Germinal center (tissue), 1 donor: Measurements from ENCODE around the gene SCART1.
"Not testable (repeated sequence)": the region's sequence is repeated elsewhere in the genome, so short reads cannot be mapped to it uniquely, and the experiment has no call there.

Experiments
- DNase-seq: peaks from one replicate; pipeline ENCODE4 v3.0.0; 2012; ENCODE audit warnings: mixed read lengths, low spot score

SCART1 gene

DNA sequence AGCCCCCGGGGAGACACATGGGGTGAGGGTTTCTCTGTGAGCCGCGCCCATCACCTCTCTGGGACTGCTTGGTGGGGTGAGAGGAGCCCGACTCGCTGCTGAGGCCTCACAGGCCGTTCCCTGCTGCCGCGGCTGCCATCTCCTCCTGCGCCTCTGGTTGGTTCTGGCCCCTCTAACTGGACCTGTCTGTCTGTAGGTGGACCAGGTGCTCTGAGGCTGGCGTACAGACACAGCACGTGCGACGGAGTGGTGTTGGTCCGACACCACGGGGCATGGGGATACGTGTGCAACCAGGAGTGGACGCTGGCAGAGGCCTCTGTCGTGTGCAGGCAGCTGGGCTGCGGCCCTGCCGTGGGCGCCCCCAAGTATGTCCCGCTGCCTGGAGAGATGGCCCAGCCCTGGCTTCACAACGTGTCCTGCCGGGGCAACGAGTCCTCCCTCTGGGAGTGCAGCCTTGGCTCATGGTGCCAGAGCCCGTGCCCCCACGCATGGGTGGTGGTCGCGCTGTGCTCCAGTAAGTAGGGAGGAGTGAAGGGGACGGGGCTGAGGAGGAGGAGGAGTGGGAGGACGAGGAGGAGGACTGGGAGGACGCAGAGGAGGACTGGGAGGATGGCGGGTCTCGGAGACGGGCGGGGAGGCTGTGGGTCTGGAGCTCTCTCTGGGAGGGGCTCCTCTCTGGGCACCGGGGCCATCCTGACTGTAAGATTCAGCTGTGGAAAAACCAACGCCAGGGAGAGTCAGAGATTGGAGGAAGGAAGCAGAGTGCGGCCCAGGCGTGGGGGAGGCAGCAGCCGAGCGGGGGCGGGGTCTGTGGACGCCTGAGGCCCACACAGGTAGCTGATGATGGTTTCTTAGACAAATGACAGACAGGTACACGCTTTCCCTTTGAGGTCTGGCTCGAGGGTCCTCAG is 2.6 kb downstream of the SCART1 start:
- DNase-seq, result no peak

DNA sequence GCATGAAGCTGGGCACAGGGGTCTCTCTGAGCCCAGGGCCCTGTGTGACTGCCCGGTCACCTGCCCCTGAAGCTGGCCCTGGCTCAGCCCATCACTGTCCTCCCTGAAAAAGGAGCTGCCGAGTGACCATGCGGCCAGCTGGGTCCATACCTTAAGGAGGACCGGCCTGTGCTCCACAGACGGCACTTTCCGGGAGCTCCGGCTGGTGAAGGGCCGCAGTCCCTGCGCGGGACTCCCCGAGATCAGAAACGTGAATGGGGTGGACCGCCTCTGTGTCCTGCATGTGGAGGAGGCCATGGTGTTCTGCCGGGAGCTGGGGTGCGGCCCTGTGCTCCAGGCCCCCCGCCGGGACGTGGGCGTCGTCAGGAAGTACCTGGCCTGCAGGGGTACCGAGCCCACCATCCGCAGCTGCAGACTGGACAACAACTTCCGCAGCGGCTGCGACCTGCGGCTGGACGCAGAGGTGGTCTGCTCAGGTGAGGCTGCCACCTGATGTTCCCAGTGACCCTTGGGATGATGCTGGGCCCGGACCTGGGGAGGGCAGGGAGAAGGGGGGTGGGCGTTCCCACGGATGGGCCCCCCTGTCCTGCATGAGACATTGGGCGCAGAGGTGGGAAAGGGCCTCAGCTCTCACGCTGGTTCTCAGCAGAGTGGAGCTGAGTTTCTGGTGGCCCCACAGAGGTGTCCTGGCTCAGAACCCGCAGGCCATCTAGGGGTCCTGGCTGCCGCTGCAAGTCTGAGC is 3.5 kb downstream of the SCART1 start:
- DNase-seq, result no peak

DNA sequence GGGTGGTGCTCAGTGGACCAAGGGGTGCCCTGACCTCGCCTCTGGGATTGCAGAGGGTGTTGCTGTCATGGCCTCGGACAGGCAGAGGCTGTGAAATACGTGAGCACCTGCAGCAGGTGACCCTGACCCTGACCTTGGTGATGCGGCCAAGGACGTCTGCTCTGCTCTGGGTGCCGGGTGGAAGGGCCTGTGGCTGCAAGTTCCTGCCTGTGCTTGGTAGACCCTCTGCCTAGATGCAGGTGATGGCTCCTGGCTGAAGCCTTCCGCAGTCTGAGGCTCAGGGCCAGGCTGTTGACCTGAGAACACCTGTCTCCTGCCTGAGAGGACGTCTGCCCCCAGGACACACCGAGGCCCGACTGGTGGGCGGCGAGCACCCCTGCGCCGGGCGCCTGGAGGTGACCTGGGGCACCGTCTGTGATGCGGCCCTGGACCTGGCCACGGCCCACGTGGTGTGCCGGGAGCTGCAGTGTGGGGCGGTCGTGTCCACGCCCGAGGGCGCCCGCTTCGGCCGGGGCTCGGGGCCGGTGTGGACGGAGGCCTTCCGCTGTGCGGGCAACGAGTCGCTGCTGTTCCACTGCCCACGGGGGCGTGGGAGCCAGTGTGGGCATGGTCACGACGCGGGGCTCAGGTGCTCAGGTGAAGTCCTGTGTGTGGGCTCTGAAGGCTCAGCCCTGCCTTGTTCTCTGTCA is 4.4 kb downstream of the SCART1 start:
- DNase-seq, result no peak

DNA sequence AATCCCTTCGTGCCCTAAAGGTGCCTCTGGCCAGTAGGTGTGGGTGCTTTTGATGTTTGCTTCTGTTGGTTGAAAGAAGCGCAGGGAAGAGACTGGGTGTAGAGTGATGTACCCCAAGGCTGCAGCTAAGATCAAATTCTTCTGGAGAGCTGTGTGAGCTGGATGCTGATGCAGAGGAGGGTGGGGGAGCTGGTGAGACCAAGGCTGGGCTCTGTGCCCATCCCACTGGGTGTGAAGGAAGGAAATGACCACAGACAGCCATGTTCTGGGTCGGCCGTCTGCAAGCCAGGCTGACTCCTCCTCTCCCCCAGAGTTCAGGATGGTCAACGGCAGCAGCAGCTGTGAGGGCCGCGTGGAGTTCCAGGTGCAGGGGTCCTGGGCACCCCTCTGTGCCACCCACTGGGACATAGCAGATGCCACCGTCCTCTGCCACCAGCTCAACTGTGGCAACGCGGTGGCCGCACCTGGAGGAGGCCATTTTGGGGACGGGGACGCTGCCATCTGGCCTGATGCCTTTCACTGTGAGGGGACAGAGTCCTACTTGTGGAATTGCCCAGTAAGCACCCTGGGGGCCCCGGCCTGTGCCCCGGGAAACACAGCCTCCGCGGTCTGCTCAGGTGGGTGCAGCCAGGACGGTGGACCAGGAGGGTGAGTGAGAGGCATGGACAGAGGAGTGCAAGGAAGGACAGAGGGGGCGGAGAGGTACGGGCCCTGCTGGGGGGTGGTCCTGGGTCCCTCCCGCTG is 5.1 kb downstream of the SCART1 start:
- DNase-seq, result no peak

DNA sequence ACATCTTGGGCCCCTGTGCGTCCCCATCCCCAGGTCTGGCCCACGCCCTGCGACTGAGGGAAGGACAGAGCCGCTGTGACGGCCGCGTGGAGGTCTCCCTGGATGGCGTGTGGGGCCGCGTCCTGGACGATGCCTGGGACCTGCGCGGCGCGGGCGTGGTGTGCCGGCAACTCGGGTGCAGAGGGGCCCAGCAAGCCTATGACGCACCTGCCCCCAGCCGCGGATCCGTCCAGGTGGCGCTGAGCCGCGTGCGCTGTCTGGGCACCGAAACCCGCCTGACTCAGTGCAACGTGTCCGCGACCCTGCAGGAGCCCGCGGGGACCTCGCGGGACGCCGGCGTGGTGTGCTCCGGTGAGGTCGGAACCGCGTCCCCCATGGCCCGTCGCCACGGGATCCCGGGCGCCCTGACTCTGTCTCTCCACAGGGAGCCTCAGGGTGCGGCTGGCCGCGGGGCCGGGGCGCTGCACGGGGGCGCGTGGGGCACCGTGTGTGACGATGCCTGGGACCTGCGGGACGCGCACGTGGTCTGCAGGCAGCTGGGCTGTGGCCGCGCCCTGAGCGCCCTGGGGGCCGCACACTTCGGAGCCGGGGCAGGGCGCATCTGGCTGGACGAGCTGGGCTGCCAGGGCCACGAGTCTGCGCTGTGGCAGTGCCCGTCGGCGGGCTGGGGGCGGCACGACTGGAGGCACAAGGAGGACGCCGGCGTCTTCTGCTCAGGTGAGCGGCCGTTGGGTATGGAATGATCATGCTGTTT is 5.9 kb downstream of the SCART1 start:
- no peak for DNase-seq

DNA sequence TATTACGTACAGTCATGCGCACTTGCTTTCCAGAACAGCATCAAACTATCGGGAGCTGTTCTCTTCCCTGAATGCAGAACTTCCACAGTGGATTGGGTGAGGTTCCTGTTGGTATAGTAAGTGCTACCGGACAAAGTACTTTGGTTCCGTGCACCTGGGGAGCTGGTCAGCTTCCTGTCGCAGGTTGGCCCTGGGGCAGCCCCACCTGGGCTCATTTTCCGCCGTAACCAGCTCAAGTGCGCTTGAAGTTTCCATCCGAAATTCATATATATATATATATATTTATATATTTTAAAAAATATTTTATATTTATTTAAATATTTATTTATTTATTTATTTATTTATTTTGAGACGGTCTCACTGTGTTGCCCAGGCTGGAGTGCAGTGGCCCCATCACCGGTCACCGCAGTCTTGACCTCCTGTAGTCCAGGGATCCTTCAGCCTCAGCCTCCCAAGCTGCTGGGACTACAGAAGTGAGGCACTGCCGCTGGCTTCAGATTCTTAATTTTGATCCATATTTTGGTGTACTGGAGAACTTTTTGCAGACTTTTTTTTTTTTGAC is 6.5 kb downstream of the SCART1 start:
- DNase-seq, result no peak

DNA sequence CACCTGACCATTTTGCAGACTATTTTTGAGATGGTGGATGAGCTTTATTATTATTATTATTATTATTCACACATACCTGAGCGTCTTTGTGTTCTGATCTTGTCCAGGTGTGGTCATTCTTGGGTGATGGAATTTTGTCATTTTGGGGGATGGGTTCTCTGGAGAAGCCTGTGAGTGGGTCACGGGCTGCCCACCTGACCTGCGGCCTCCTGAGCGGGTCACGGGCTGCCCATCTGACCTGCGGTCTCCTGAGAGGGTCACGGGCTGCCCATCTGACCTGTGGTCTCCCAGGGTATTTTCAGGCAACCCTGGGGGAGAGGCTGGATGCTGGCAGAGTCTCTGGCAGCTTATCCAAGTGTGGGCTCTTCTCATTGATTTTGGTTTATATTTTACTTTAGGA is 7.3 kb downstream of the SCART1 start:
- DNase-seq, result no peak

DNA sequence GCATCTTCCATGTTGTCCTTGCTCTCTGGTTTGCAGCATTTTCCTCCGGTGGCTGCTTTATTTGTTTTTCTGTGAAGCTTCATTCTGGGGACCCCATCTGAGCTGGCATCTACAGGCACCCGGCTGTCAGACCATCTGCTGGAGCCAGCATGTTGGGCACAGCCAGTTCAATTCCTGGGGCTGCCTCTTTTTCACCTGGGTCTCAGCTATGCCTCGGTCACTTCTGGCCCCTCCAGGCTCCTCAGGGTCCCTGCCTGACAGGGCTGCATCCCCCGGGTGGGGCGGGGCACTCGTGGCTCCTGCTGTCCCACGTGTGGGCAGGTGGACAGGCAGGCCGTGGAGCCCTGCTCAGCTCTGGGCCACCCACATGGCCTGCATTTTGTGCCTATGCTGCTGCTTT is 8.1 kb downstream of the SCART1 start:
- DNase-seq, result no peak

DNA sequence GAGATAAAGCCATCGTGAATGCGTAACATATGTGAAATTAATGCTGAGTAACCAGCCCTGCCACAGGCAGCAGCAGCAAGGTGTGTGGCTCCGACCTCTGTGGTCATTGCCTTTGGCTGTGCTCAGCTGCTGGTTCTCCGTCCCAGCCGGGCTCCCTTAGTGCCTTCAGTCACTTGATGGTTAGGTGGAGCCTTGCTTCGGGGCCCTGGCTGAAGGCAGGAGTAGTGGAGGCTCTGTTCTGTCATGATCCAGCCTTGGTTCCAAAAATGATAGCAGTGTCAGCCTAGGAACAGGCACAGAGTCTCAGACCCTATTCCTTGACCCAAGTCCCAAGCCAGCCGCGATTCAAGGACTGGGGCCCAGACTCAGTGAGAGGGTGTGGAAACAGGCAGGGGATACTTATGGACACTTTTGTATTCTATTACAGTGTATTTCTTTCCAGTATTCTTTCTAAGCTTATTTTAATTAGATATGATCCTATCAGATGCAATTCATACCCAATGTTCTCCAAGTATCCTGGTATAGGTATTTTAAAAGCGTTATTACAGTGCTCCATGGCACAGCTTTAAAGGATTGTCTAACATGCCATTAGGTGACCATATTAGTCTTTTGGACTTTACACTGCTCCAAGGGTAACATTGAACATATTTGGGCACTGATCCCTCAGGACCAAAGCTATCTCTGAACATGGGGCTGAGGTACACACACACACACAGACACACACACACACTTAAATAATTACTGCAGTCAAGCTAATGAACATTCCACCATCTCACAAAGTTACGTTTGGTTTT is 9.0 kb downstream of the SCART1 start:
- no peak for DNase-seq

DNA sequence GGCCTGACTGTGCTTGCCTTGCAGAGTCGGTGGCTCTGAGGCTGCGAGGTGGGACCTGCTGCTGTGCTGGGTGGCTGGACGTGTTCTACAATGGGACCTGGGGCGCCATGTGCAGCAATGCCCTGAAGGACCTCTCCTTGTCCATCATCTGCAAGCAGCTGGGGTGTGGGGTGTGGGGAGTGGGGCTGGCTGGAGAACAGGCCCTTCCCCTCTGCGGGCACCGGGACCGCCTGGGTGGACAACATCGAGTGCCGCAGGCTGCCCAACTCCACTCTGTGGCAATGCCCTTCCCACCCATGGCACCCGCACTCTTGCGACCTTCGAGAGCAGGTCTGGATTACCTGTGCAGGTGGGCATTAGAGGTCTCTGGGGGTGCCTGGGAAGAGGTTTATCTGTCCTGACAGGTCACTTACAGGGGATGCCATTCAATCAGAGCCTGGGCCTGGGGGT is 10.9 kb downstream of the SCART1 start:
- DNase-seq, result no peak

DNA sequence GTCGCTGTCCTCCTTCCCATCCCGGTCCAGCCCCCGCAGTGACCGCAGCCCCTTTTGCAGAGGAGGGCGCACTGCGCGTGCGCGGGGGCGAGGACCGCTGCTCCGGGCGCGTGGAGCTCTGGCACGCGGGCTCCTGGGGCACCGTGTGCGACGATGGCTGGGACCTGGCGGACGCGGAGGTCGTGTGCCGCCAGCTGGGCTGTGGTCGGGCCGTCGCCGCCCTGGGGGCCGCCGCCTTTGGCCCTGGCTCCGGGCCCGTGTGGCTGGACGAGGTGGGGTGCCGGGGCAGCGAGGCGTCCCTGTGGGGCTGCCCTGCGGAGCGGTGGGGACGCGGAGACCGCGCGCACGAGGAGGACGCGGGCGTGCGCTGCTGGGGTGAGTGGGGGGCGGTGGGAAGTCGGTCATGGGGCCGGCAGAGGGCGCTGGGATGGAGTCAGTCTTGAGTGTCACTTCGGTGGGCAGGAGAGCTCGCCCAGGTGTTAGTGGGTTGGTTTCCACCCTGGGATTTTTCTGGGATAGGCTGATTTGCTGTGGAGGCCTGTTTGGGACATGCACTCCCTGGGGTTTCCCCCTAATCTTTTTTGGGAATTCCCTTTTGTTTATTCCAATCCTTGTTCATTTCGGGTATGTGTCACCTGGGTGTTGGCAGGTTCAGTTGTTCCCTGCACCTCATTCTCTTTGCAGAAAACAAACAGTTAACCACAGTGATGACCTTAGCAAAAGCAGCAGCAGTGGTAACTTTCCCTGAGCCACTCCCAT is 11.6 kb downstream of the SCART1 start:
- DNase-seq, result no peak

DNA sequence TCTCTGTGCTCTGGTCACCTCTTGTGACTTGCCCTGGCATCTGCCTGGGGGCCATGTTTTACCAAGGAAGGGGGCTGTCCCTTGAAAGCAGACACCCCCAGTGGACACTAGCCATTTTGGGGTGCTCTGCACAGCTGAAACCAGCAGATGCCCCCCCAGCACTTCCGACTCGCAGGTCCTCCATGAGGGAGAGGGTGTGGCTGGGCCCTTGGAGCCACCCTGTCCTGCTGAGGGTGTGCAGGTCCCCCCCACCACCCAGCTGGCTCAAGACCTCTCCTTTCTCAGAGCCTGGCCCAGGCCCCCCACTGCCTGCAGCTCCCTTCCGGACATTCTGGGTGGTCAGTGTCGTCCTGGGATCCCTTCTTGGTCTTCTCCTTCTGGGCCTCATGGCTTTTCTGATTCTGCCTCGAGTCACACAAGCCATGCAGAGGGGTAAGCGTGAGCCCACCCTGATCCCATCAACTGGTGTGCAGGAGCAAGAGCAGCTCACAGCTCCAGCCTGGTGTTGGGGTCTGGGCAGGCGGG is 12.3 kb downstream of the SCART1 start:
- no peak for DNase-seq

DNA sequence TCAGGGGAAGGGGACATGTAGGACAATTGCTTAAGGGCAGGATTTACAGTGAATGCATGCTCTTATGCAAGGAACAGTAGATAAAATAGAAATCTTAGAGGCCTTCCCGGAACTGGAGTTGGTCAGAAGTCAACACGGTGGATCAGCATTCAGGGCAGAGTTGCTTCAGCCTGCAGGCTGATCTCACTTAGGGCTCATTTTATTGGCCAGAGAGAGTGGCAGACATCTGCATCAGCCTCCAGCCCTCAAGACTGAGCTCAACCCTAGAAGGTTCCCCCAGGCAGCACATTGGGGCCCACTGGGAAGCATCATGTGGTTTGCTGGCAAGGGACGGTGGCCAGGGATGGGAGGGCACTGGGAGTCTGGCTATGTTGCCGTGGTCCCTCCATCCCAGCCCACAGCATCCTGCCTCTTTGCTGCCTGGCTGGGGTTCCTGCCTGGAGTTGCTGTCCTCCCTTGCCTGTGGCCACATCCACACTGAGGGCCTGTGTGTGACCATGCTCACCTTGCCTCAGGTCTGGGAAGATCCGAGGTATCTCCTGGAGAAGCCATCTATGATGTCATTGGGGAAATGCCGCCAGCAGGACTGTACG is 13.0 kb downstream of the SCART1 start:
- DNase-seq, result no peak

DNA sequence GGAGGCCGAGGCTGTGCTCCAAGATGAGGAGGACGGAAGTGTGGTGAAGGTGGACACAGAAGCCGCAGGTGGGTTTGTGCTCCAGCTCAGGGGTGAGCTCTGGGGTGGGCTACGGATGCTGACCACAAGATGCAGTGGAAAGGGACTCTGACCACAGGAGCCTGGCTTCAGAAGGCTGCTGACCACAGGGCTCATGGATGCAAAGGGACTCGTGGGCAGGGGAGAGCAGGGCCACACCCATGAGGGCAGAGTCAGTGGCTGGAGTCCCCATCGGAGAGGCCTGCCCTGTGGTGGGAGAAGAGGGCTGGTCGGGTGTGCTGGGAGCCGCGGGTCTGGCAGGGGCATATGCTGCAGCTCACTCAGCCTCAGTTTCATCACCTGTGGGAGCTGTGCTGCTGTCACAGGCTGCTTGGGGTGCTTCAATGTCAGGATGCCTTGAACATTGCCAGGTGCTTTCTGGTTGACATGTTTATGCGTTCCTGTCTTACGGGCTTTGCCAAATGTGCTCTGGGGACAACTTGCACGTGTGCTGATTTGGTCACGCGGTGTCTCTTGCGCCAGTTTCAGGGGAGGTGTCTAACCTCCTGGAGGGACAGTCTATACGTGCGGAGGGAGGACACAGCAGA is 13.7 kb downstream of the SCART1 start:
- no peak for DNase-seq

DNA sequence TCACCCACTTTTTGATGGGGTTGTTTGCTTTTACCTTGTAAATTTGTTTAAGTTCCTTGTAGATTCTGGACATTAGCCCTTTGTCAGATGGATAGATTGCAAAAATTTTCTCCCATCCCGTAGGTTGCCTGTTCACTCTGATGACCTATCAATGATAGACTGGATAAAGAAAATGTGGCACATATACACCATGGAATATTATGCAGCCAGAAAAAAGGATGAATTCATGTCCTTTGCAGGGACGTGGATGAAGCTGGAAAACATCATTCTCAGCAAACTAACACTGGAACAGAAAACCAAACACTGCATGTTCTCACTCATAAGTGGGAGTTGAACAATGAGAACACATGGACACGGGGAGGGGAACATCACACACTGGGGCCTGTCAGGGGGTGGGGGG is 15.5 kb downstream of the SCART1 start:
- not testable (repeated sequence) for DNase-seq

DNA sequence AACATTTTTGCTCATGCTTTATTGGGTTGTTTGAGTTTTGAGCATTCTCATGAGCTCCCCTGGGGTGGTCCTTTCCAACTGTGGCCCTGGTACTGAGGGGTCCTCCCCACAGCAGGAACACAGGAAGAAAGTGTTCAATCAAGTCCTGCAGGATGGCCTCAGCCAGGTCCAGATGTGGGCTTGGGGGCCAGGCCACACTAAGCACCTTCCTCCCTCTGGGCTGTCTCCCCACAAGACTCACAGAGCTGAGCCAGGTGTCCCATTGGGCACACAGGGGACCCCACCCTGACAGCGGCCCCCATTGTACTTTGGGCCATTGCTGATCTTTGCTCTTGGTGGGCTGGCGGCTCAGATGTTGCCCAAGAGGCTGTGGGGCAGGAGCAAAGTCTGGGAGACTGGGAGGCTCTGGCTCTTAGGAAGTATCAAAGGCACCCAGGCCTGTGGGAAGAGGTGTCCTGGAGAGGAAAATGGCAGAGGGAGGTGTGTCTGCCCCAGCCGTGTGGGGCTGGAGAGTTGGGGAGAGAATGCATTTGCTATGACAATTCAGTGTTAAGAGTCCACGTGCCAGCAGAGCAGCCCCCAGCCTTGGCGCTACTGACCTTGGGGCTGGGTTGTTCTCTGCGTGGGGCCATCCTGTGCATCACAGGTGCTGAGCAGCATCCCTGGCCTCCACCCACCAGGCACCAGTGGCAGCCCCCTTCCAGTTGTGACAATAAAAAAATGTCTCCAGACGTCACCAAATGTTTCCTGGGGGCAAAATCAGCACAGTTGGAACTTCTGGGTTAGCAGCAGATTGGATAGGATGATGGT is 17.8 kb downstream of the SCART1 start:
- DNase-seq, result no peak

DNA sequence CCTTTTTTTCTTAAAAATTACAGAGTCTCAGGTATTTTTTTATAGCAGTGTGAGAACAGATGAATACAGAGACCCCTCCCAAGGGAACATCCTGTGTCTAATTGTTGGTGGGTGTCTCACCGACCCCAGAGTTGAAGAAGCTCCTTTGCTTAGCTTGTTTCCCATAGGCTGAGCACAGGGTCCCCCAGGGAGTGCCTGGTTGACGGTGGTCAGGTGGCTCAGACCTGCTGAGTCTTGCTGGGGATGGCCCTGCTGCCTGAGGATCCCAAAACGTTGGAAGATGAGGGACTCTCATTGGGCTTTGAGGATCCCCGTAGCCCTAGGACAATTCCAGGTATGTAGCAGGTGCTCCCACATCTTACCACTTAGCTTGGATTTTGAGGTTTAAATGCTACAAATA is 19.5 kb downstream of the SCART1 start:
- no peak for DNase-seq
